GM19238 (cell line): ENCODE results near the gene XIRP2.

Experiments
- DNase-seq: peaks from one replicate; pipeline ENCODE4 v3.0.0; 2011; ENCODE audit warnings: low spot score; ENCODE audit not compliant: insufficient read length

XIRP2 gene

DNA sequence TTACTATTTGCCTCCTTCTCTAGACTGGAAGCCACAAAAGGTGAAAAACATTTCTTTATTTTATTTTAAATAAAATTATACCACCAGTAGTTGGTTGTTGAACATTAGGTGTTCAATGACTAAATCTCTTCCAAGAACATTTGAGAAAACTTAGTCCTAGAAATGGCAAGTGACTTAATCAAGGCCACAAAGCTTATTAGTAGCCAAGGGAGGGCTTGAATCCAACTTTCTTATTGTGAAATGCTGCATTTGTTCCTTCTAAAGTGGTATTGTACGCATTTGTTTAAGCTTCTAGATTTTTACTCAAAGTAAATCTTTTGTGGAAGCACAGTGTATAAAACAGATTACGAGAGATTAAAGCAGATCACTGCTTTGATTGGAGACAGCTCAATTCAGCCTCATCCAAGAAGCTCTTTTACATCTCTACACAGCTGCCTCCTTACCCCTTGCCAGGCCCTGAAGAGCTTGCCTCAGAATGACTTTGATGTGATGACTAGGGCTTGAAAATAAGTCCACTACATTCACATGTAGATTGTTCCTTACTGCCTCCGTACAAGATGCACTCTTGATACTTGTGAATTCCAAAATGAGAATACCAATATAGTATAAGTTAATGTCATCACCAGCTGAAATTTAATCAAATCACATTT, 244.8 kb downstream of the XIRP2 start:
- no peak for DNase-seq

DNA sequence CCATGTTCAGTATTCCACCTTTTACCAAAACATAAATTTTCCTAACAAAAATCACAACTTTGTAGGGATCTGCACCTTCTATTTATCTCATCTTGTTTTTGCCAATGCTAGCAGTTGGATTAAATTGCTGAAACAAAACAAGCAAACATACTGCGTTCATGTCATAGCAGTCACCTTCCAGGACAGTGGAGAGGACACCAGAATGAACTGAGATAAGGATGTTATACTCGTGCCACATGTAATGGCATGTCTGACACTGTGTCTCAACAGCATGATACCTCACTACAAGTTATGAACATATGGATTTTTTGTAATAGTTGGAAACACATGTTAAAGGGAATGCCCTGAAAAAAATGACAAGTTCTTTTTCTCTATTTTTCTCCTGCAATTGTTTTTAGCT, 245.3 kb downstream of the XIRP2 start:
- DNase-seq, result no peak

DNA sequence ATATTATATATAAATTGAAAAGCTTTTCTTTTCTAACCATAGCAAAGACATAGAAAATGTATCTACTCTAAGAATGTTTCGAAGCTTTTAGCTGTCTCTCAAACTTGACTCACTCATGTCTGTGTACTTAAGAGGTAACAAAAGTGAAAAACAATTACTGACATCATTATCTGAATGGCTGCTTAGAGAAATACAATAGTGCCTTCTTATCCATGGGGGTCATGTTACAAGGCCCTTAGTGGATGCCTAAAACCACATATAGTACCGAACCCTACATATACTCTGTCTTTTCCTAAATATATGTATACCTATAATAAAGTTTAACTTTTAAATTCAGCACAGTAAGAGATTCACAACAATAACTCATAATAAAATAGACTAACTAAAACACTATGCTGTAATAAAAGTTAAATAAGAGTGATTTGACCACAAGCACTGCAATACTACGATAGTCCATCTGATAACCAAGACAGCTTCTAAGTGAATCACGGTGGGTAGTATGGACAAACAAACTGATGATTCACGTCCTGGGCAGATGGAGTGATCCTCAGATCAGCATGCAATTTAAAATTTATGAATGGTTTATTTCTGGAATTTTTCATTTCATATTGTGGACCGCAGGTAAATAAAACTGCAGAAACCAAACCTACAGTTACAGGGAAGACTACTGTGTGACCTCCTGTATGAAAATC, 246.2 kb downstream of the XIRP2 start:
- DNase-seq, result no peak

DNA sequence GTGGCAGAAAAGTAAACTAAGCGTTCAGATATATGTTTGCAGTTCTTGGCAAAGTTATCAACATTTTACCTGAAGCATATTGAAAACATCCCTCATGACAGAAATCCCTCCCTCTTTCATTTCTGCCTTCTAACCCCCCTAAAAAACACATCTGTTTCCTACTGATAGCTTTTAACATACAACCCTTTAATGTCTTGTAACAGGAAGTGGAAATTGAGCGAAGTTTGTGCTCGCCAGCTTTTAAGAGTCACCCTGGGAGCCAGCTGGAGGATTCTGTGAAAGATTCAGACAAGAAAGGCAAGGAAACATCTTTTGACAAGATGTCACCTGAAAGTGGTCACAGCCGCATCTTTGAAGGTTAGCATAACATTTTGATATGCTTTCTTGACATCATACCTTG, 247.4 kb downstream of the XIRP2 start:
- DNase-seq, result no peak

DNA sequence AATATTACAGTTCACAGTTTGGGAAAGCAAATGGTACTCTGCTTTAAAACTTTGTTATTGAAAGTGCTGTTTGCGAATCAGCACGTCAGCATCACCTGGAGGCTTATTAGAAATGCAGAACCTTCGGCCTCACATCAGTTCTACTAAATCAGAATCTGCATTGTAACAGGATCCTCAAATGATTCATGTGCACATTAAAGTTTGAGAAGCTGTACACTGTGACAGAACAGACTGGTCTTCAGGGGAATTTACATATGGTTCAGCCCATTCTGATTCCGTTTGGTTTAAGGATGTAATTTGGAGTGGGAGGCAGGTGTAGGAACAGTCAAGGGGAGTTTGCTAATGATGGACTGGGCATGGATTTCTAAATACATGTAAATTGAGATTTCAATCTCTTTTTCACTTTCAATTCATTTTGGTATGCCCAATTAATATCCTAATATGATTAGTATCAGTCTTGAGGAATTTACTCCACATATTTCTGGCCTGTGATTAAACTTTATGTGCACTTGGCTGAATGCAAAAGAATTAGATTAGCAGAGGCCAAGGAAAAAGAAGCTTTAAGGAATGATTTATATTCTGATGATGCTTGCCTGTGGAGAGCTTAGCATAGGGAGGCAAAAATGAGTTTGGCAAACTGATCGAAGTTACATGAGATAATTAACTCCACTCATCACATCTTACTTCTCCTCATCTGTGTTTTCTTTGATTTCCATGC, 248.8 kb downstream of the XIRP2 start:
- no peak for DNase-seq

GRCh38 chr2:167140330-167140729, 252.1 kb downstream of the XIRP2 start:
- DNase-seq, result no peak

- no peak for DNase-seq
These were observed 252.5 kb downstream of the XIRP2 start for GRCh38 chr2:167140767-167141166.

DNA sequence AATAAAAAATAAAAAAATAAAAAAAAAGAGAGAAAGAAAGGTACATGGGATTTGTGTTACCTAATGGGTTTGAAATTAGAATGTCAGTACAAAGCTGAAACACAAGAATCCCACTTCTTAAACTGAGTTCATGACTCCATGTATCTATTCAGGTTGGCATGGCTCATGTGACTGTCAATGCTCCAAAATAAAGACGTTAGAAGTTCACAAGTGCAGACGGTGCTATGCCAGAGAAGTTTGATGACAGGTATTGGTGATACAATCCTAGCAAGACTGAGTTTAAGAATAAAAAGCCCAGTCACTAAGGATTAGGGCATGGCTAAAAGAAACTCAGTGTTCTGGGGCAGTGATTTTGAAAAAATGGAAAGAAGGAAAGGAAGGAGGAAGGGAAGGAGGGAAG, 254.3 kb downstream of the XIRP2 start:
- DNase-seq, result no peak

DNA sequence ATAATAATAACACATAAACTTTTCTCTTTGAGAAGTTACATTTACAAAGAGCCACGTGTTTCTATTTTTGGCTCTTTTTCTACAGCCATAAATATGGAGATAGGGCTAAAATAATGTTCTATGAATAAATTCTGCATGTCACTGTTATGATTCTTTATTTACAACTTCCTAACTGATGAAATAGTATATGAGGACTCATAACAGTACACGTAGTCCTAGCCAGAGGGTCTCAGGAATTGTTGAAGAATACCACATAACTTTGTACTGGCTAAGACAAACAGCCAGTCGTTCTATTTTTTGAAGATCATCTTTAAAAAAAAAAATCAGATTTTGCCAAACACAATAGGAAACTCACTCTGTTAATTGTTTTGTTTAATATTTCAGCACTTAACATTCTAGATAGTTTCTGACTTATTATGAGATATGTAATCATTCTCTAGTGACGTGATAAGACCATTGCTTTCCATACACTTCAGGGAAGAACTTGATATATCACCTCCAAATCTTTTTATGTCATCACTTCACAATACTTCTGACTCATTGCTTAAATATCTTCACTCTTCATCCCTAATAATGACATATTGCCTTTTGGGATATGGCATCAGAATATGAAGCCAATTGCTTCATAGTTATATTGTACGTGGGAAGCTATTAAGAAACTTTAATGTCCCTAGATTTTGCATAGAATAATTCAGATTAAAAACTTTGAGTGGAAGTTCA, 256.1 kb downstream of the XIRP2 start:
- no peak for DNase-seq

GRCh38 chr2:167147271-167147941, 259.1 kb downstream of the XIRP2 start:
- no peak for DNase-seq

DNA sequence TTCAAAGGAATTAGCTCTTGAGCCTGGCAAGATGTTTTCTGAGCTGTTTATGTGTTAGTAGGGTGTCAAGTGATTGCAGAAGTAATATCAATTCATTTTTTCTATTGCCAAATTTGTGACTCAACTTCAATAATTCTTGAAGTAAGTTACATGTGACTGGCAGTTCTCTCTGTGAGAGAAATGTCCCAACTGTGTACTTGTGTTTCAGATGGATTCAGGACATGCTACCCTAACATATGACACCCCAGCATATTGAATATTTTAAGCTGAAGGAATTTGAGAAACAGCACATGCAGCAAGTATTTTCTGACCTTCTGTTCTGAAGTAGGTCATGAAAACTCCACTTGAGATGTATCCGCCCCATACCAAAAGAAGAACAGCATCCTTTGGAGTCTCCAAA, 263.6 kb downstream of the XIRP2 start:
- DNase-seq, result no peak

- no peak for DNase-seq
These were observed 269.2 kb downstream of the XIRP2 start for GRCh38 chr2:167157523-167157922.

DNA sequence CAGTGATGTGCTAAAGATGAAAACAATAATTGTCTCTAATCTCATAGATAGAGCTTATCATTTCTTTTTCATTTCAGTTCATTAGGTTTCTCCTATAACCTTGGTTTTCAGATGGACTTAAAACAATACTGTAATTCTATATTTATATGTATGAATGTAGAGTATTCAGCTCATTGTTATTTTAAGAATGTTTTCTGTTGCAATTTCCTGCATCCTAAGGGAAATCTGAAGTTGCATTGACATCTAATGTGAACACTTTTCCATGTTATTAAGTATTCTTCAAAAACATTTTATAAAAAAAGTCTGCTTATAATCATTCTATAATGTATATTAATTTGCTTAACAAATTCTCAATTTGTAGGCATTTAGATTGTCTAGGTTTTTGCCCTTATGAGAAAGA, 288.9 kb downstream of the XIRP2 start:
- no peak for DNase-seq

DNA sequence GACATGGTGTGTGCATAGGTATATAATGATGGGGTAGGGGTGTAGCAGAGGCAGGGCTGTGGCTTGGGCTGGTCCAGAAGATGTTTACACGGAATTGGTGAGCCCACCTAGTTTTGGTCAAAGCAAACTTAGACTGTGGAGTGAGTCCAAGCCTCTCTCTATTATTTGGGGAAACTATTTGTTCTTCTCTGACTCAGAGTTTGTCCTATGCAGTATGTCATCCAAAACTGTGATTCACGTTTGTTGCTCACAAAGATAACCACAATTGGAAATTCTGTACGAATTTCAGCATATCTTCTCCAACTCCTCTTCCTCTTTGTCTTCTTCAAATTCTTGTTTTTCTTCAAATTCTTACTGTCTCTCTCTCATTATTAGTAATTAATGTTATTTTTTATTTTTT, 292.9 kb downstream of the XIRP2 start:
- DNase-seq, result no peak

GRCh38 chr2:167181688-167182087, 293.4 kb downstream of the XIRP2 start:
- no peak for DNase-seq

DNA sequence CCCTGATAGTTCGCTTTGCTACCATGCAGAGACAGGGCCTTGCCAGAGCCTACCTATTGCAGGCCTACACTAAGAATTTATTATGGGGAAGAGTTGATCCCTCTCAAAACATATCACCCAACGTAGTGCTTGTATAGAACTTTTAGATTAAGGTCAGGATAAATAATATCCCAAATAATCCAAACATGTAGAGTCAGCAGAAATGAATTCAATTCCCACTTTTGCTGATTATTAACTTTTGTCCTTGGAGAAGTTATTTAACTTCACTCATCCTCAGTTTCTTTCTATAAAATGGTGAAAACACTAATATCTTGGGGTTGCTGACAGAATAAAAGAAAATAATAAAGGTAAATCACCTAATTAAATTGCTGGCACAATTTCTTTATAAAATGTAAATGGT, 294.1 kb downstream of the XIRP2 start:
- DNase-seq, result no peak

DNA sequence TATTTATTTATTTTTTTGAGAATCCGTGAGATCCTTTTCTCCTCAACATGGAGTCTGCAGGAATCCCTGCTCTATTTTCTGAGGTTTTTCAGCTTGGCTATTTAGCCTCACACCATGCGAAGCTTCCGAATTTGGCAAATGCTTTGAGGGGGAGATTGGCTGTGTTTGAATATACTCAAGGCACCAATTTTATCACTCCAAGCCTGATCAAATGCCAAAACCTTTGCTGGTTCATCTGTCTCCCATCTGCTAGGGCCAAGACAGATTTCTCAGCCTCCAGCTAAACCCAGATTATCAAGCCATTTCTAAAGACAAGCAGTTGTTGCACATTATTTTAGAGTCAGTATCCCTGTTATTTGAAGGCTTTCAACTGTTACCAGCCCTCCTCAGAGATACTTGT, 295.7 kb downstream of the XIRP2 start:
- no peak for DNase-seq

DNA sequence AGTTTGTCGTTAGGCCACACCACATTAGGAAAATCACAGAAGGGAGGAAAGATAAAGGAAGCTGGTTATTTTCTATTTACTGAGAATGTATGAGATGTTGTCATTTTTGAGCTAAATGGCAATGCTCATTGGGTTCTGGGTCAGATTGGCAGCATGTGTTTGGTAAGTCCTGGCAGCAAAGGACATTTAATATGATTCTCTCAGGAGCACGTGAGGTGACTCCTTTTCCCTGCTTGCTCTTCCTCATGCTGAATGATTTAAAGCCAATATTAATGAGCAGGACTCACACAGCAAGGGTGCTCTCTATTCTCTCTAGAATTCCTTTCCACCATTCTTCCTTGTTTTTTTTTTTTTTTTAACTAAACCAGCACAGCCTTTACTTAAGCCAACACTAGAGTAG, 298.2 kb downstream of the XIRP2 start:
- no peak for DNase-seq

- DNase-seq, result no peak
These were observed 298.9 kb downstream of the XIRP2 start for GRCh38 chr2:167187049-167187727.

GRCh38 chr2:167187978-167188967, 300.0 kb downstream of the XIRP2 start:
- DNase-seq, result no peak
